ENCODE measurements around the gene DDIAS.
"Not testable (repeated sequence)": the region's sequence is repeated elsewhere in the genome, so short reads cannot be mapped to it uniquely, and the experiment has no call there.

GRCh38 chr11:82970507-82971083 lies 69.1 kb downstream of the DDIAS start:
- not testable (repeated sequence) for TF ChIP-seq SP1 (IDR thresholded peaks at IDR 0.05); HDGF (IDR thresholded peaks at IDR 0.05; ENCODE audit: borderline replicate concordance); FOXK2 (IDR thresholded peaks at IDR 0.05); ZNF384 (IDR thresholded peaks at IDR 0.05); L3MBTL2 (conservative IDR thresholded peaks at IDR 0.05); CTBP1 (IDR thresholded peaks at IDR 0.05; ENCODE audit: borderline replicate concordance)
